A549 treated with AZD9567 at 1 μM for 4 hours (cell line): Measurements from ENCODE around the gene LHB. TPM values are rescaled to one million over a fixed set of nuclear protein-coding genes. Genes with fewer than 3 reads are reported as not detected.

Experiments
- total RNA-seq: library from RNA; stranded (reverse); fragments of 200-300 nt; extraction: Qiagen RNA extraction; gene quantifications from 5 replicates; pipeline ENCODE4 v1.2.3, GENCODE V29; 2022; ENCODE audit not compliant: insufficient read depth

The LHB gene
- total RNA-seq, result not detected in 5 replicates

DNA sequence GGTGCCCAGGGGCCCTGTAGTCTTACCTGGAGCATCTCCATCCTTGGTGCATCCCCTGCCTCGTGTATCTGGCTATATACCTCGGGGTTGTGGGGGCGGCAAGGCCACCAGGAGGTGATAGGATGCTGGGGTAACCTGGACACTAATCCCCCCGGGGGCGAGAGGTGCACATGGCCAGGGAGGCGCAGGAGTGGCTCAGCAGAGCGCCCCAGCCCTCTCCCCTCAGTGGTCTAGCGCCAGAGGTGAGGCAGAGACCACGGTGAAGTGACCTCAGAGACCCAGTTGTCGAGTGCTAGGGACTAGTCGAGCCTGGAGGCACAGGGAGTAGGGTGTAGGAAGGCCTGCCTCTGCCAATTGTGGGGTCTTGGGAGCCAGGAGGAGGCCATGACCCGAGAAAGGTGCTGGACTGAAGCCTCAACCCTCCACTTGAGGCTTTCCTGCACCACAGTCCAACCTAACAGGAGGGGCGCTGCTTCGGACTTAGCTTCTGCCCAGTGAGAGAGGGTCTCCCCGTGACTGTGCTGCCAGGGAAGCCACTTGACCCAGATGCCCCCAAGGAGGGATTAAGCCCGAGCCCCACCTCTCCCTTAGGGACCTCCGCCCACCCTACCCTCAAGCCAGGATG, at the start of gene LHB:
LHB (minus strand) TSS at position 51 of the 625 bp plus-strand sequence; CDS start at position 41, 10 bp downstream.

DNA sequence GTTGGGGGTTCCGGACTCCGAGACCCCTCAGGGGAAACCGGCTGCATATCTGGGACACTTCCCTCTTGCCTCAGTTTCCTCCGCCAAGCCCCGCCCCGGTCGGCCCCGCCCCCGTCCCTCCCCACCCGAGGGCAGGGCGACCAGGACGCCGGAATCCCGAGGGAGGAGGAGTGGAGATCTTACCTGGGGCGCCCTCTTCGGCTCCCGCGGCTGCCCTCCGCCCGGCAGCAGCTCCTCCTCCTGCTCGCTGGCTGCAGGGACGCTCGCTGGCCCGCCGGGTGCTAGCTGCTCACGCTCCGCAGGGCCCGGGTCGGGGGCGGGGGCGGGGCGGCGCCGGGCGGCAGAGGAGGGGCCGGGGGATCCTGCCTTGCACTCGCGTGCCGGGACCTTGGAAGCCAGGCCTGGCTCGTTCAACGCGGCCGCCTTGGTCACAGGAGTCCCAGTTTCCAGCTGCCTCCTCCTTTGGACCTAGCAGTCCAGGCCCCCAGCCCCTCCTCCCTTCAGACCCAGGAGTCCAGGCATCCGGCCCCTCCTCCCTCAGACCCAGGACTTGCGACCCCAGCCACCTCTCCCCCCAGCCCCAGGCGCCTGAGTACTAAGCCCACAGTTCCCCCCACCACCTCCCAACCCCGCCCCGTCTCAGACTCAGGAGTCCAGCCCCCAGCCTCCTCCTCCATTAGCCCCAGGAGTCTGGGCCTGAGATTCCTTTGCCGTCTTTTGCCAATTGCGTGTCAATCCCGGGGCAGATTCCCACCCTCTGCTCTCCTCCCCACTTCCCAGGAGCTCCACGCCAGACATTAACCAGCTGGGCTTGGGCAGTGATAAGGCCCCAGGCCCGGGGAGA, 48.1 kb upstream of the LHB start, which contains the start of gene NTF4:
NTF4 (minus strand) TSS at position 51 of the 844 bp plus-strand sequence. CDS start 2,821 bp downstream, outside the sequence.

DNA sequence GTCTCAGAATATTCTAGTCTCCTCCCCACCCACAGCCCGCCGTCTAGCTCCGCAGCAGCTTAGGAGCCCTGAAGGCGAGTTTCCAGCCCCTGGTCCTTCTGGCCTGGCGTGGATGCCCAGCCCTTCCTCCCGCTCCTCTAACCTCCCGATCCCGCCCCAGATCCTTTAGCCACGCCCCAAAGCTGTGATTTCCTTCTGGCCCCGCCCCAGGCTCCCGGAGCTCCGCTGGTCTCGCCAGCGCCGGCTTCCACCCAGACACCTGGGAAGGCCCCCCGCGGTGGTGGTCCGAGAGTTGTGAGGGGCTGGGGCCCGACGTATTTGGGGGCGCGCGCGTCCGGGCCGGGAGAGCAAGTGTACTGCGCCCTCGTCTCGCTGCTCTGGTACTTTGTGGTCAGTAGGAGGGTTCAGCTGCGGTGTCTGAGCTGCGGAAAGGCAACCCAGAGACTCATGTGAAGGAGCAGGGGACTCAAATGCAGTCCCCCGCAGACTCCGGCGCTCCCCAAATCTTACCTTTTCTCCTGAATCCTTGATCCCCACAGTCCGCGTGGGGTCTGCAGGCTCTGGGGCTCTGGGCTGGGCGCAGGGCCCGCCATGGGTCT, 40.8 kb upstream of the LHB start, which contains the start of gene CGB7:
CGB7 (minus strand) TSS at position 114 of the 599 bp plus-strand sequence. CDS start 2,374 bp downstream, outside the sequence.

DNA sequence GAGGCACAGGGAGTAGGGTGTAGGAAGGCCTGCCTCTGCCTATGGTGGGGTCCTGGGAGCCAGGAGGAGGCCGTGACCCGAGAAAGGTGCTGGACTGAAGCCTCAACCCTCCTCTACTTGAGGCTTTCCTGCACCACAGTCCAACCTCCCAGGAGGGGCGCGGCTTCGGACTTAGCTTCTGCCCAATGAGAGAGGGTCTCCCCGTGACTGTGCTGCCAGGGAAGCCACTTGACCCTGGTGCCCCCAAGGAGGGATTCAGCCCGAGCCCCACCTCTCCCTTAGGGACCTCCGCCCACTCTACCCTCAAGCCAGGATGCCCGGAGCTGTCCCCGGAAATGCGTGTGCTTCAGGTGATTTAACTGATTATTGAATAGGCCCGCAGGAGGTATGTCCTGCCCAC, 32.1 kb upstream of the LHB start, which contains the start of gene CGB8:
CGB8 (minus strand) TSS at position 101 of the 400 bp plus-strand sequence. CDS start 372 bp downstream, outside the sequence.

DNA sequence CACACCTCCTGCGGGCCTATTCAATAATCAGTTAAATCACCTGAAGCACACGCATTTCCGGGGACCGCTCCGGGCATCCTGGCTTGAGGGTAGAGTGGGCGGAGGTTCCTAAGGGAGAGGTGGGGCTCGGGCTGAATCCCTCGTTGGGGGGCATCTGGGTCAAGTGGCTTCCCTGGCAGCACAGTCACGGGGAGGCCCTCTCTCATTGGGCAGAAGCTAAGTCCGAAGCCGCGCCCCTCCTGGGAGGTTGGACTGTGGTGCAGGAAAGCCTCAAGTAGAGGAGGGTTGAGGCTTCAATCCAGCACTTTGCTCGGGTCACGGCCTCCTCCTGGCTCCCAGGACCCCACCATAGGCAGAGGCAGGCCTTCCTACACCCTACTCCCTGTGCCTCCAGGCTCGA, 26.7 kb upstream of the LHB start, which contains the start of gene CGB5:
CGB5 (plus strand) TSS at position 301 of the 400 bp plus-strand sequence. CDS start 362 bp downstream, outside the sequence.

DNA sequence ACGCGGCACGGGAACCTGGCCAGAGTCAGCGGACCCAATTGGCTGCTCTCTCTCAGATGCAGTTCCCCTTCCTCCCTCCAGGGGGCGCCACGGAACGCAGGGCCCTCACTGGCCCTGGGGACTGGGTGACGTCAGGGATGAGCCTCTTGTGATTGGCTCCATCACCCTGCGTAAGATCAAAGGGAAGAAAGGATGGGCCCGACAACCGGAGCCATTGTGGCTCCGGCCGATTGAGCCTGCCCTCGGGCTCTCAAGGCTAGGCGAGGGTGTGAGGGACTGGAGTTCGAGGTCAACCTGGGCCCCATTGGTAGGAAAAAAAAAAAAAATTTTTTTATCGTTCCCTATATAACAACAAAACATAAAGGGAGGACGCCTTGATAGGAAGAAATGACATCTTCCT, 19.9 kb upstream of the LHB start, which contains the start of gene CGB1:
CGB1 (minus strand) TSS at position 81 of the 400 bp plus-strand sequence. CDS start 184 bp downstream, outside the sequence.

DNA sequence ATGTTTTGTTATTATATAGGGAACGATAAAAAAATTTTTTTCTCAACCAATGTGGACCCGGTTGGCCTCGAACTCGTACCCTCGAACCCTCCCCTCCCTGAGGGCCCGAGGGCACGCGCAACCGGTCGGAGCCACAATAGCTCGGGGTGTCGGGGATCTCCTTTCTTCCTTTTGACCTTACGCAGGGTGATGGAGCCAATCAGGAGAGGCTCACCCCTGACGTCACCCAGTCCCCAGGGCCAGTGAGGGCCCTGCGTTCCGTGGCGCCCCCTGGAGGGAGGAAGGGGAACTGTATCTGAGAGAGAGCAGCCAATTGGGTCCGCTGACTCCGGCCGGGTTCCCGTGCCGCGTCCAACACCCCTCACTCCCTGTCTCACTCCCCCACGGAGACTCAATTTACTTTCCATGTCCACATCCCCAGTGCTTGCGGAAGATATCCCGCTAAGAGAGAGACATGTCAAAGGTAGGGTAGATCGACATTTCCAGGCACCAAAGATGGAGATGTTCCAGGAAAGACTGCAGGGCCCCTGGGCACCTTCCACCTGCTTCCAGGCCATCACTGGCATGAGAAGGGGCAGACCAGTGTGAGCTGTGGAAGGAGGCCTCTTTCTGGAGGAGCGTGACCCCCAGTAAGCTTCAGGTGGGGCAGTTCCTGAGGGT, 14.9 kb upstream of the LHB start, which contains the start of gene CGB2:
CGB2 (plus strand) TSS at position 249 of the 660 bp plus-strand sequence; CDS start at position 455, 206 bp downstream.

DNA sequence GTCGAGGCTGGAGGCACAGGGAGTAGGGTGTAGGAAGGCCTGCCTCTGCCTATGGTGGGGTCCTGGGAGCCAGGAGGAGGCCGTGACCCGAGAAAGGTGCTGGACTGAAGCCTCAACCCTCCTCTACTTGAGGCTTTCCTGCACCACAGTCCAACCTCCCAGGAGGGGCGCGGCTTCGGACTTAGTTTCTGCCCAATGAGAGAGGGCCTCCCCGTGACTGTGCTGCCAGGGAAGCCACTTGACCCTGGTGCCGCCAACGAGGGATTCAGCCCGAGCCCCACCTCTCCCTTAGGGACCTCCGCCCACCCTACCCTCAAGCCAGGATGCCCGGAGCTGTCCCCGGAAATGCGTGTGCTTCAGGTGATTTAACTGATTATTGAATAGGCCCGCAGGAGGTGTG, 7.3 kb upstream of the LHB start, which contains the start of gene CGB3:
CGB3 (minus strand) TSS at position 101 of the 400 bp plus-strand sequence. CDS start 362 bp downstream, outside the sequence.

DNA sequence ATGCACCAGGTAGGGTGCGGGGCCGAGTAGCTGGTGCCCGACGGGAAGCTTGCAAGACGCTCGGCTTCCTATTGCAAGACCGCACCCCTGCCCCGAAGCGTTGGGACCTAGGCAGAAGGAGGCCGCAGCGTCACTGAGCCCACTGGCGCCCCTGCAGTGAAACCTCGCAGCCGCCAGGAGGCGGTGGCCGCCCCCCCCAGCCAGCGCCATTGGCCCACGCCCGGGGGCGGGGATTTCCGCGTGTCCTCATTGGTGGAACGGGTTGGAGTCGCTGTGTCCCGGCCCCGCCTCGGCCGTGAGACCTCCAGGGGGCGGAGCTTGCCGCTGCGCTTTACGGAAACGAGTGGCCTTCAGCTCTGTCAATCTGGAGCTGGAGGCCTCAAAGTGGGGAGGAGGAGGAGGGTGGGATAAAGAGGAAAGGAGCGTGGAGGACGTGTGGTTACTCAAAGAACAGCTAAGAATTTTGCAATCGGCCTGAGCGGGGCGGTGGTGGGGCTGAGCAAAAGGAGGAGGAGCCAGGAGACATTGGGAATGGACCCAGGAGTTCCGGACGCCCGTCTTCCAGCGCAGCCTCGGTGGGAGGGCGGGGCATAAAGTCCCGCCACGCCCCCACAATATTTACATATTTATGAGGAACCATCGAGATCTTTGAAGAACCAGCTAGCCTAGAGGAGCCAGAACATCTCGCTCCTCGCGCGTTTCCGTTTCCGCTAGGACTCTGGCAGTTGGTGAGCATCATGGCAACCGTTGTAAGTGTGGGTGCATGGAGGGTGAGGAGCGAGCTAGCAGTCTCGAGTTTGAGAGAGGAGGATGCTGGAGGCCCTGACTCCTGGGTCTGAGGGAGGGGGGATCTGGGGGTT, 23.5 kb downstream of the LHB start, which contains the start of the genes GYS1 and RUVBL2:
GYS1 (minus strand) TSS at position 135 of the 860 bp plus-strand sequence. CDS start 197 bp downstream, outside the sequence.
RUVBL2 (plus strand) TSS at position 713 of the 860 bp plus-strand sequence; CDS start at position 738, 25 bp downstream.

Other genes starting within 250 kb of the LHB start
- gene BCAT2, start 206.1 kb downstream of the LHB start, total RNA-seq, result 56.8 to 66.6 TPM (median 61.9 TPM) in 5 replicates
- gene HSD17B14, start 180.6 kb downstream of the LHB start, total RNA-seq, result 9.3 to 17.4 TPM (median 13.4 TPM) in 5 replicates
- gene PLEKHA4, start 148.5 kb downstream of the LHB start, total RNA-seq, result 1.1 to 1.7 TPM (median 1.2 TPM) in 5 replicates
- gene PPP1R15A, start 144.7 kb downstream of the LHB start, total RNA-seq, result 77.7 to 128 TPM (median 99.5 TPM) in 5 replicates
- gene TULP2, start 118.3 kb downstream of the LHB start, total RNA-seq, result not detected in 5 replicates
- 196 to 206 TPM (median 200 TPM) in 5 replicates for gene NUCB1, start 116.8 kb downstream of the LHB start, total RNA-seq
- gene DHDH, start 83.4 kb downstream of the LHB start, total RNA-seq, result 1.5 to 1.7 TPM (median 1.5 TPM) in 4 of 5 replicates, not detected in the other
- gene BAX, start 62.2 kb downstream of the LHB start, total RNA-seq, result 289 to 347 TPM (median 317 TPM) in 5 replicates
- 15,391 to 23,528 TPM (median 18,182 TPM) in 5 replicates for gene FTL, start 51.8 kb downstream of the LHB start, total RNA-seq
- gene GYS1, start 23.8 kb downstream of the LHB start, total RNA-seq, result 18.5 to 36.7 TPM (median 21.4 TPM) in 5 replicates
- gene RUVBL2, start 23.2 kb downstream of the LHB start, total RNA-seq, result 214 to 245 TPM (median 233 TPM) in 5 replicates
- gene CGB3, start 7.2 kb upstream of the LHB start, total RNA-seq, result 0.16 TPM in 1 of 5 replicates, not detected in the others
- 0.17 to 0.31 TPM (median 0.31 TPM) in 3 of 5 replicates, not detected in the others for gene CGB2, start 14.8 kb upstream of the LHB start, total RNA-seq
- 0.31 TPM in 1 of 5 replicates, not detected in the others for gene CGB1, start 19.8 kb upstream of the LHB start, total RNA-seq
- 0.27 to 0.72 TPM (median 0.49 TPM) in 4 of 5 replicates, not detected in the other for gene CGB5, start 26.8 kb upstream of the LHB start, total RNA-seq
- gene CGB8, start 32.0 kb upstream of the LHB start, total RNA-seq, result 2.3 to 6.3 TPM (median 2.8 TPM) in 5 replicates
- 0.45 to 0.84 TPM (median 0.56 TPM) in 4 of 5 replicates, not detected in the other for gene CGB7, start 40.7 kb upstream of the LHB start, total RNA-seq
- gene NTF4, start 47.7 kb upstream of the LHB start, total RNA-seq, result 0.34 to 0.47 TPM (median 0.40 TPM) in 4 of 5 replicates, not detected in the other
- gene KCNA7, start 55.6 kb upstream of the LHB start, total RNA-seq, result not detected in 5 replicates
- 321 to 348 TPM (median 341 TPM) in 5 replicates for gene SNRNP70, start 68.4 kb upstream of the LHB start, total RNA-seq
- 5.5 to 9.1 TPM (median 6.9 TPM) in 5 replicates for gene LIN7B, start 97.3 kb upstream of the LHB start, total RNA-seq
- gene C19orf73, start 102.1 kb upstream of the LHB start, total RNA-seq, result 1.2 to 2.0 TPM (median 1.8 TPM) in 4 of 5 replicates, not detected in the other
- gene PPFIA3, start 102.5 kb upstream of the LHB start, total RNA-seq, result 3.3 to 9.3 TPM (median 8.5 TPM) in 5 replicates
- gene HRC, start 138.3 kb upstream of the LHB start, total RNA-seq, result not detected in 5 replicates
- gene TRPM4, start 140.7 kb upstream of the LHB start, total RNA-seq, result 6.2 to 11.3 TPM (median 9.7 TPM) in 5 replicates